ENCODE data around the gene CD58.

GRCh38 chr1:116553386-116554115, 17.3 kb downstream of the CD58 start:
- TF ChIP-seq, protein P1, sequence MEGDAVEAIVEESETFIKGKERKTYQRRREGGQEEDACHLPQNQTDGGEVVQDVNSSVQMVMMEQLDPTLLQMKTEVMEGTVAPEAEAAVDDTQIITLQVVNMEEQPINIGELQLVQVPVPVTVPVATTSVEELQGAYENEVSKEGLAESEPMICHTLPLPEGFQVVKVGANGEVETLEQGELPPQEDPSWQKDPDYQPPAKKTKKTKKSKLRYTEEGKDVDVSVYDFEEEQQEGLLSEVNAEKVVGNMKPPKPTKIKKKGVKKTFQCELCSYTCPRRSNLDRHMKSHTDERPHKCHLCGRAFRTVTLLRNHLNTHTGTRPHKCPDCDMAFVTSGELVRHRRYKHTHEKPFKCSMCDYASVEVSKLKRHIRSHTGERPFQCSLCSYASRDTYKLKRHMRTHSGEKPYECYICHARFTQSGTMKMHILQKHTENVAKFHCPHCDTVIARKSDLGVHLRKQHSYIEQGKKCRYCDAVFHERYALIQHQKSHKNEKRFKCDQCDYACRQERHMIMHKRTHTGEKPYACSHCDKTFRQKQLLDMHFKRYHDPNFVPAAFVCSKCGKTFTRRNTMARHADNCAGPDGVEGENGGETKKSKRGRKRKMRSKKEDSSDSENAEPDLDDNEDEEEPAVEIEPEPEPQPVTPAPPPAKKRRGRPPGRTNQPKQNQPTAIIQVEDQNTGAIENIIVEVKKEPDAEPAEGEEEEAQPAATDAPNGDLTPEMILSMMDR (IDR thresholded peaks at IDR 0.05; ENCODE audit: insufficient read depth, low read length, poor library complexity, severe bottlenecking): no peak
- TF ChIP-seq EZH2phosphoT487 (conservative IDR thresholded peaks at IDR 0.05; ENCODE audit: low read length): no peak
